SK-N-SH (cell line): ENCODE data around the gene PPP1R1A. TPM values are rescaled to one million over a fixed set of nuclear protein-coding genes. Genes with fewer than 3 reads are reported as not detected.

Experiments
- CTCF ChIA-PET: fragments of 300-600, 350-600 bp; formaldehyde crosslinking; extraction: SDS; loops from one replicate; lab custom pipeline; 2021; lab: Yijun Ruan, JAX
- POLR2A ChIA-PET: fragments of 350-600 bp; sonication (Branson Sonifier 250); formaldehyde crosslinking; extraction: SDS; loops from one replicate; lab custom pipeline; 2020; ENCODE audit warnings: antibody characterized with exemption, inconsistent platforms; lab: Yijun Ruan, JAX
- DNase-seq: peaks from one replicate; pipeline ENCODE4 v3.0.0; 2012
- H2AFZ ChIP-seq: fragments of 200-600 bp; sonication (generic); 2 replicates; pipeline ENCODE4 v1.8.1; 2016; ENCODE audit warnings: antibody characterized with exemption, mild to moderate bottlenecking, low read depth
- H3F3A ChIP-seq: fragments of 200-600 bp; sonication (generic); replicated peaks from 2 replicates; pipeline ENCODE3; 2016; ENCODE audit warnings: antibody characterized with exemption, mild to moderate bottlenecking; ENCODE audit not compliant: insufficient read depth
- H3K27ac ChIP-seq, 2 experiments: fragments of 200-500 bp in 1 of 2; fragments of 200-600 bp in 1 of 2; sonication (Bioruptor generic) in 1 of 2; sonication (generic), shearing (Covaris generic) in 1 of 2; 2 replicates each; pipeline versions ENCODE4 v1.5.1 to v1.6.1; 2014 to 2016; ENCODE audit warnings: low read depth in 2 of 2, inconsistent platforms in 1 of 2, low read length in 1 of 2, mild to moderate bottlenecking in 1 of 2, mixed read lengths in 1 of 2
- H3K27me3 ChIP-seq: fragments of 200-600 bp; sonication (generic), shearing (Covaris generic); 2 replicates; pipeline ENCODE4 v1.6.1; 2016; ENCODE audit warnings: mixed run types; ENCODE audit not compliant: insufficient read depth
- H3K36me3 ChIP-seq, 2 experiments: fragments of 200-500 bp in 1 of 2; fragments of 200-600 bp in 1 of 2; sonication (Bioruptor generic) in 1 of 2; sonication (generic) in 1 of 2; replicated peaks in 1 of 2; 2 replicates each; pipeline versions ENCODE3 to v1.5.1; 2014 to 2016; ENCODE audit warnings: low read length in 1 of 2, mild to moderate bottlenecking in 1 of 2; ENCODE audit not compliant: insufficient read depth in 2 of 2, control insufficient read depth in 1 of 2
- H3K4me1 ChIP-seq, 2 experiments: fragments of 200-500 bp in 1 of 2; fragments of 200-600 bp in 1 of 2; sonication (Bioruptor generic) in 1 of 2; sonication (generic), shearing (Covaris generic) in 1 of 2; 2 replicates each; pipeline versions ENCODE4 v1.5.1 to v1.6.1; 2014 to 2016; ENCODE audit warnings: low read depth in 1 of 2, low read length in 1 of 2, mixed run types in 1 of 2; ENCODE audit not compliant: insufficient read depth in 2 of 2, control insufficient read depth in 1 of 2
- H3K4me2 ChIP-seq: fragments of 200-600 bp; sonication (generic), shearing (Covaris generic); 2 replicates; pipeline ENCODE4 v1.6.1; 2017; ENCODE audit warnings: mixed run types
- H3K4me3 ChIP-seq, 2 experiments: fragments of 200-500 bp in 1 of 2; fragments of 200-600 bp in 1 of 2; sonication (Bioruptor generic) in 1 of 2; sonication (generic), shearing (Covaris generic) in 1 of 2; 2 replicates each; pipeline versions ENCODE4 v1.5.1 to v1.8.1; 2014 to 2016; ENCODE audit warnings: low read depth in 2 of 2, inconsistent platforms in 1 of 2, low read length in 1 of 2, mild to moderate bottlenecking in 1 of 2, mixed read lengths in 1 of 2, moderate library complexity in 1 of 2
- H3K79me2 ChIP-seq: fragments of 200-600 bp; sonication (generic); 2 replicates; pipeline ENCODE4 v1.8.1; 2017; ENCODE audit warnings: mild to moderate bottlenecking; ENCODE audit not compliant: insufficient read depth
- H3K9ac ChIP-seq: fragments of 200-600 bp; sonication (generic); 2 replicates; pipeline ENCODE4 v1.6.1; 2017; ENCODE audit warnings: mixed run types
- H3K9me2 ChIP-seq: fragments of 200-600 bp; sonication (generic); 2 replicates; pipeline ENCODE4 v1.6.1; 2017; ENCODE audit warnings: mixed run types
- H3K9me3 ChIP-seq: fragments of 200-600 bp; sonication (generic); 2 replicates; pipeline ENCODE4 v1.6.1; 2017; ENCODE audit warnings: mixed run types, mild to moderate bottlenecking, moderate library complexity
- H4K20me1 ChIP-seq: fragments of 200-600 bp; sonication (generic); 2 replicates; pipeline ENCODE4 v1.6.1; 2017; ENCODE audit warnings: mild to moderate bottlenecking, mixed run types; ENCODE audit not compliant: insufficient read depth
- CHD2 ChIP-seq: fragments of 150-350 bp; IDR thresholded peaks from 2 replicates; pipeline ENCODE4 v1.6.1; 2018; ENCODE audit warnings: low read length; ENCODE audit not compliant: partially characterized antibody
- ELF1 ChIP-seq: IDR thresholded peaks from 2 replicates; pipeline ENCODE4 v1.4.0; 2012
- EZH2phosphoT487 ChIP-seq: fragments of 200-600 bp; sonication (generic); IDR thresholded peaks from 2 replicates; pipeline ENCODE4 v1.6.1; 2017; ENCODE audit warnings: low read depth, mixed run types, mild to moderate bottlenecking, antibody characterized with exemption, moderate library complexity, borderline replicate concordance
- FOXM1 ChIP-seq: IDR thresholded peaks from 2 replicates; pipeline ENCODE4 v1.4.0; 2012; ENCODE audit warnings: low read depth, mild to moderate bottlenecking
- GATA2 ChIP-seq: sonication (generic); formaldehyde crosslinking; IDR thresholded peaks from 2 replicates; pipeline ENCODE4 v1.5.0; 2020; ENCODE audit warnings: mild to moderate bottlenecking, missing genetic modification reagents
- MEF2A ChIP-seq: IDR thresholded peaks from 2 replicates; pipeline ENCODE4 v1.4.0; 2012; ENCODE audit warnings: low read depth, borderline replicate concordance
- NFIC ChIP-seq: IDR thresholded peaks from 2 replicates; pipeline ENCODE4 v1.4.0; 2012; ENCODE audit warnings: borderline replicate concordance
- POLR2AphosphoS5 ChIP-seq: IDR thresholded peaks from 2 replicates; pipeline ENCODE4 v1.6.1; 2012; ENCODE audit warnings: low read depth, low read length
- RXRA ChIP-seq: IDR thresholded peaks from 2 replicates; pipeline ENCODE4 v1.4.0; 2012; ENCODE audit warnings: low read depth, mild to moderate bottlenecking, borderline replicate concordance
- TAF1 ChIP-seq: IDR thresholded peaks from 2 replicates; pipeline ENCODE4 v1.6.1; 2012; ENCODE audit warnings: low read depth, mild to moderate bottlenecking, low read length, moderate library complexity, borderline replicate concordance
- TEAD4 ChIP-seq: IDR thresholded peaks from 2 replicates; pipeline ENCODE4 v1.4.0; 2012; ENCODE audit warnings: mild to moderate bottlenecking, borderline replicate concordance; ENCODE audit not compliant: insufficient read depth
- WGBS: methylation state at CpG from one replicate; pipeline ENCODE4 v1.1.6; 2017; ENCODE audit warnings: low lambda C conversion rate; 5-methylcytosine and 5-hydroxymethylcytosine counted together
- polyA plus RNA-seq, 3 experiments: library from polyadenylated mRNA; depleted of rRNA; stranded (reverse); fragments of >200 nt; gene quantifications; 2 replicates each; pipeline ENCODE4 v1.2.3, GENCODE V29; 2012
- TF ChIP-seq, protein P1 (sequence below): IDR thresholded peaks from 2 replicates; pipeline ENCODE4 v1.4.0; 2012; ENCODE audit warnings: low read depth, borderline replicate concordance
- TF ChIP-seq, protein P2 (sequence below): IDR thresholded peaks from 2 replicates; pipeline ENCODE4 v1.4.0; 2012; ENCODE audit warnings: low read depth, borderline replicate concordance
- TF ChIP-seq, protein P3 (sequence below): fragments of 200-600 bp; sonication (generic); IDR thresholded peaks from 2 replicates; pipeline ENCODE4 v1.6.1; 2017; ENCODE audit warnings: antibody characterized with exemption, mild to moderate bottlenecking, moderate library complexity
- TF ChIP-seq, protein P4 (sequence below): IDR thresholded peaks from 2 replicates; pipeline ENCODE4; 2012
- TF ChIP-seq, protein P5 (sequence below): IDR thresholded peaks from 2 replicates; pipeline ENCODE4 v1.4.0; 2012; ENCODE audit warnings: low read depth

Gene PPP1R1A
- polyA plus RNA-seq, 1 of the 3 experiments (the other 2 are of a cell fraction), result not detected

DNA sequence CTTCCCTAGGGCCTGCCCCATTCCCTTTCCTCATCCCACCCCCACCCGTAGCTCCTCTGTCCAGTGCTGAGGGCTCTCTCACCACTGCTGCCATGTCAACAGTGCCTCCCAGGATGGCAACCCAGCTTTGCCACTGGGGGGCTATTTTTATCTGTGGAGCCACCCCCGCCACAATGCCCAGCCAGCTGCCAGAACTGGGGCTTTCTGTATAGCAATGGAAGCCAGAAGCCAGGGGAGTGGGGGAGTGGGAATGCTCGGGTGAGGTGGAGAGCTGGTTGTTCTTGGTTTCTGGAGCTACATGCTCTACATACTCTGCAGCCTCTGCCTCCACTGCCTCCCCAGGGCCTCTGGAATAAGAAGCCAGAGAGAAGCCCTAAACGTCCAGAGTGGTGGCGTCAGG is 30.1 kb downstream of the PPP1R1A start:
- Histone ChIP-seq H3K27me3 (peaks cover 27% of the 10 kb centered on the region; the same call in 1 of the 2 replicates), H3F3A (no peaks in the 10 kb centered on the region), H3K9me3 (no peaks in the 10 kb centered on the region), H3K9ac (no peak overlapping the region), H3K4me3 (no peak overlapping the region), H3K4me1 (no peaks in the 10 kb centered on the region; a peak in 1 of 4 replicates), H3K4me2 (no peak overlapping the region), H3K9me2 (no peaks in the 10 kb centered on the region), H3K27ac (no peak overlapping the region), H2AFZ (no peak overlapping the region), H3K36me3 (no peaks in the 10 kb centered on the region), H3K79me2 (no peaks in the 10 kb centered on the region), H4K20me1 (no peaks in the 10 kb centered on the region)
- no peak for DNase-seq
- ChIA-PET CTCF (interaction anchor here (1.6 kb wide), 1 partner anchor 21 kb away, joined by 7 read pairs; no protein-coding TSS in a partner anchor), POLR2A (no interaction called here)
- TF ChIP-seq EZH2phosphoT487 (no peak), POLR2AphosphoS5 (no peak), GATA2 (CRISPR knock-in tag) (no peak), TAF1 (no peak), MEF2A (no peak), NFIC (no peak), FOXM1 (no peak)
- TF ChIP-seq, protein P1, sequence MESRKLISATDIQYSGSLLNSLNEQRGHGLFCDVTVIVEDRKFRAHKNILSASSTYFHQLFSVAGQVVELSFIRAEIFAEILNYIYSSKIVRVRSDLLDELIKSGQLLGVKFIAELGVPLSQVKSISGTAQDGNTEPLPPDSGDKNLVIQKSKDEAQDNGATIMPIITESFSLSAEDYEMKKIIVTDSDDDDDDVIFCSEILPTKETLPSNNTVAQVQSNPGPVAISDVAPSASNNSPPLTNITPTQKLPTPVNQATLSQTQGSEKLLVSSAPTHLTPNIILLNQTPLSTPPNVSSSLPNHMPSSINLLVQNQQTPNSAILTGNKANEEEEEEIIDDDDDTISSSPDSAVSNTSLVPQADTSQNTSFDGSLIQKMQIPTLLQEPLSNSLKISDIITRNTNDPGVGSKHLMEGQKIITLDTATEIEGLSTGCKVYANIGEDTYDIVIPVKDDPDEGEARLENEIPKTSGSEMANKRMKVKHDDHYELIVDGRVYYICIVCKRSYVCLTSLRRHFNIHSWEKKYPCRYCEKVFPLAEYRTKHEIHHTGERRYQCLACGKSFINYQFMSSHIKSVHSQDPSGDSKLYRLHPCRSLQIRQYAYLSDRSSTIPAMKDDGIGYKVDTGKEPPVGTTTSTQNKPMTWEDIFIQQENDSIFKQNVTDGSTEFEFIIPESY, result no peak
- TF ChIP-seq, protein P2, sequence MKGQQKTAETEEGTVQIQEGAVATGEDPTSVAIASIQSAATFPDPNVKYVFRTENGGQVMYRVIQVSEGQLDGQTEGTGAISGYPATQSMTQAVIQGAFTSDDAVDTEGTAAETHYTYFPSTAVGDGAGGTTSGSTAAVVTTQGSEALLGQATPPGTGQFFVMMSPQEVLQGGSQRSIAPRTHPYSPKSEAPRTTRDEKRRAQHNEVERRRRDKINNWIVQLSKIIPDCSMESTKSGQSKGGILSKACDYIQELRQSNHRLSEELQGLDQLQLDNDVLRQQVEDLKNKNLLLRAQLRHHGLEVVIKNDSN, result no peak
- WGBS, result under 1% methylated on average over 5 of the region's 5 CpGs

DNA sequence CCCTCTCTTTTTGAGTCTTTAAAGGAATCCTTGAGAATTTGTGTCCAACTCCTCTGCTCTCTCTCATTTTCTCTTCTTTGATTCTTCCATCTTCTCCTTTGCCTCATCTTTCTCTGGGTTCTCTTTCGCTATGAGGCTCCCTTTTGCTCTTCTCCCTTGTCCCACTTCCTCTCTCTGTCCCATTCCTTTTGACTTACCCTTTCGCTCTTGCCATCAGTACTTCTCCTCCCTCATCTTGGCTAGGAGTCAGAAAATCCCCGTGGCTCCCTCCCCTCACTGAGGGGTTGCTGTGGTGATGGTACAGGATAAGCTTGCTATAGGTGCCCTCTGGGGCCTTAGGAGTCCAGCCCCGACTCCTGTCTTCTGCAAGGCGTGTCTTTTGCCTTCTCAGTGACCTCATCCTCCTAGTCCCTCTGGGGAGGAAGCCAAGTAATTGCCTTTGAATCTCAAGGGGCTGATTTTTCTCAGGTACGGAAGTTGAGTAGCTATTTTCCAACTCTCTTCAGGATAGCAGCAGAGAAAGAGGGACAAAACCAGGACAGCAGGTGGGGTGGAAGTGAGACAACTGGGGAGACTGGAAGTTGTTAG is 32.7 kb downstream of the PPP1R1A start:
- under 1% methylated on average over 6 of the region's 6 CpGs for WGBS
- no peak overlapping the region for H3K4me2 ChIP-seq
- DNase-seq, result no peak
- H3K9me3 ChIP-seq, result no peaks in the 10 kb centered on the region
- H2AFZ ChIP-seq, result no peak overlapping the region
- no peaks in the 10 kb centered on the region for H3K9me2 ChIP-seq
- H3K9ac ChIP-seq, result no peak overlapping the region
- H3K36me3 ChIP-seq, result no peaks in the 10 kb centered on the region
- no peak overlapping the region for H3K4me3 ChIP-seq
- H3K79me2 ChIP-seq, result no peaks in the 10 kb centered on the region
- POLR2A ChIA-PET, result no interaction called here
- H3K4me1 ChIP-seq, result no peaks in the 10 kb centered on the region; a peak in 1 of 4 replicates
- no peak overlapping the region for H3K27ac ChIP-seq
- peaks cover 32% of the 10 kb centered on the region; the same call in 1 of the 2 replicates for H3K27me3 ChIP-seq
- H4K20me1 ChIP-seq, result no peaks in the 10 kb centered on the region
- no peaks in the 10 kb centered on the region for H3F3A ChIP-seq
- CTCF ChIA-PET, result interaction anchor here (0.9 kb wide), 1 partner anchor 23 kb away, joined by 4 read pairs; no protein-coding TSS in a partner anchor
- TF ChIP-seq FOXM1, result no peak
- TF ChIP-seq, protein P2, result no peak
- TF ChIP-seq, protein P3, sequence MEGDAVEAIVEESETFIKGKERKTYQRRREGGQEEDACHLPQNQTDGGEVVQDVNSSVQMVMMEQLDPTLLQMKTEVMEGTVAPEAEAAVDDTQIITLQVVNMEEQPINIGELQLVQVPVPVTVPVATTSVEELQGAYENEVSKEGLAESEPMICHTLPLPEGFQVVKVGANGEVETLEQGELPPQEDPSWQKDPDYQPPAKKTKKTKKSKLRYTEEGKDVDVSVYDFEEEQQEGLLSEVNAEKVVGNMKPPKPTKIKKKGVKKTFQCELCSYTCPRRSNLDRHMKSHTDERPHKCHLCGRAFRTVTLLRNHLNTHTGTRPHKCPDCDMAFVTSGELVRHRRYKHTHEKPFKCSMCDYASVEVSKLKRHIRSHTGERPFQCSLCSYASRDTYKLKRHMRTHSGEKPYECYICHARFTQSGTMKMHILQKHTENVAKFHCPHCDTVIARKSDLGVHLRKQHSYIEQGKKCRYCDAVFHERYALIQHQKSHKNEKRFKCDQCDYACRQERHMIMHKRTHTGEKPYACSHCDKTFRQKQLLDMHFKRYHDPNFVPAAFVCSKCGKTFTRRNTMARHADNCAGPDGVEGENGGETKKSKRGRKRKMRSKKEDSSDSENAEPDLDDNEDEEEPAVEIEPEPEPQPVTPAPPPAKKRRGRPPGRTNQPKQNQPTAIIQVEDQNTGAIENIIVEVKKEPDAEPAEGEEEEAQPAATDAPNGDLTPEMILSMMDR, result no peak
- TF ChIP-seq MEF2A, result no peak
- TF ChIP-seq, protein P4, sequence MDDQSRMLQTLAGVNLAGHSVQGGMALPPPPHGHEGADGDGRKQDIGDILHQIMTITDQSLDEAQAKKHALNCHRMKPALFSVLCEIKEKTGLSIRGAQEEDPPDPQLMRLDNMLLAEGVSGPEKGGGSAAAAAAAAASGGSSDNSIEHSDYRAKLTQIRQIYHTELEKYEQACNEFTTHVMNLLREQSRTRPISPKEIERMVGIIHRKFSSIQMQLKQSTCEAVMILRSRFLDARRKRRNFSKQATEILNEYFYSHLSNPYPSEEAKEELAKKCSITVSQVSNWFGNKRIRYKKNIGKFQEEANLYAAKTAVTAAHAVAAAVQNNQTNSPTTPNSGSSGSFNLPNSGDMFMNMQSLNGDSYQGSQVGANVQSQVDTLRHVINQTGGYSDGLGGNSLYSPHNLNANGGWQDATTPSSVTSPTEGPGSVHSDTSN, result no peak
- TF ChIP-seq, protein P5, sequence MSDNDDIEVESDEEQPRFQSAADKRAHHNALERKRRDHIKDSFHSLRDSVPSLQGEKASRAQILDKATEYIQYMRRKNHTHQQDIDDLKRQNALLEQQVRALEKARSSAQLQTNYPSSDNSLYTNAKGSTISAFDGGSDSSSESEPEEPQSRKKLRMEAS, result no peak
- TF ChIP-seq CHD2, result no peak
- TF ChIP-seq, protein P1, result no peak
- TF ChIP-seq POLR2AphosphoS5, result no peak
- TF ChIP-seq RXRA, result no peak
- no peak for TF ChIP-seq ELF1
- TF ChIP-seq EZH2phosphoT487, result no peak
- no peak for TF ChIP-seq TEAD4
